ENCODE measurements around the gene PPP1R15B. TPM values are rescaled to one million over a fixed set of nuclear protein-coding genes. Genes with fewer than 3 reads are reported as not detected.
A peak's percentile ranks its signal among the peaks of the same experiment; 100 is the strongest.

PPP1R15B gene
- total and polyA plus RNA-seq, 4 donors: 13.0 to 54.0 (median 26.1) TPM

- TF ChIP-seq ZBTB33 (IDR thresholded peaks at IDR 0.05) (no peak), ATF3 (IDR thresholded peaks at IDR 0.05) (no peak)
These were observed 6.8 kb upstream of the PPP1R15B start (continued) for GRCh38 chr1:204418174-204419063.

- Histone ChIP-seq H3K9me3 (ENCODE audit: control insufficient read depth in 4 of 4, low read length in 3 of 4) (no peaks in the 10 kb centered on the region), H3K9ac (ENCODE audit: low read depth in 1 of 2, low read length in 2 of 2) (peak overlapping the region in 1 of 2 donors; percentile 67), H3K27ac (ENCODE audit: low read depth in 1 of 2, low read length in 2 of 2) (peak overlapping the region; percentile 87 to 92), H3K27me3 (ENCODE audit: control insufficient read depth in 4 of 4, insufficient read depth in 4 of 4, low read length in 3 of 4) (no peaks in the 10 kb centered on the region), H3K36me3 (ENCODE audit: control insufficient read depth in 4 of 4, insufficient read depth in 3 of 4, low read depth in 1 of 4, low read length in 3 of 4) (peaks cover 0 to 4% (median 0%) of the 10 kb centered on the region in 4 donors), H3K4me1 (ENCODE audit: control insufficient read depth in 4 of 4, insufficient read depth in 4 of 4, low read length in 3 of 4) (peaks cover 12 to 40% (median 23%) of the 10 kb centered on the region in 4 donors), H3K4me3 (ENCODE audit: low read depth in 1 of 3, low read length in 3 of 3) (peak overlapping the region in 2 of 3 donors; percentile 6 to 15)
- no peak for DNase-seq (ENCODE audit: low spot score)
- WGBS: 31% methylated on average over 10 of the region's 10 CpGs
- no peak for TF ChIP-seq CTCF (IDR thresholded peaks at IDR 0.05; ENCODE audit: low read depth, low read length, missing input control)
- TF ChIP-seq RXRA (IDR thresholded peaks at IDR 0.05): peak; percentile 77 to 87
- no peak for TF ChIP-seq GABPA (IDR thresholded peaks at IDR 0.05 in 1 of 2, conservative IDR thresholded peaks at IDR 0.05 in 1 of 2)
- peak; percentile 88 for TF ChIP-seq YY1 (IDR thresholded peaks at IDR 0.05)
- TF ChIP-seq ATF3 (IDR thresholded peaks at IDR 0.05): peak; percentile 46
- peak; percentile 70 for TF ChIP-seq SP1 (IDR thresholded peaks at IDR 0.05)
- no peak for TF ChIP-seq HNF4G (IDR thresholded peaks at IDR 0.05)
- TF ChIP-seq RAD21 (IDR thresholded peaks at IDR 0.05): peak in 1 of 2 donors; percentile 4
- TF ChIP-seq HNF4A (conservative IDR thresholded peaks at IDR 0.05): peak; percentile 71 to 82
- no peak for TF ChIP-seq TAF1 (conservative IDR thresholded peaks at IDR 0.05)
- TF ChIP-seq FOXA2 (IDR thresholded peaks at IDR 0.05): peak; percentile 23
- peak; percentile 69 for TF ChIP-seq ZBTB33 (IDR thresholded peaks at IDR 0.05)
- TF ChIP-seq EGR1 (IDR thresholded peaks at IDR 0.05; ENCODE audit: low read depth in 2 of 2): peak in 1 of 2 donors; percentile 59
- peak; percentile 85 for TF ChIP-seq REST (IDR thresholded peaks at IDR 0.05)
- TF ChIP-seq NR2F2 (IDR thresholded peaks at IDR 0.05): peak; percentile 46
- peak; percentile 89 to 96 for TF ChIP-seq JUND (IDR thresholded peaks at IDR 0.05)
- peak; percentile 76 for TF ChIP-seq FOXA1 (IDR thresholded peaks at IDR 0.05)
- peak; percentile 57 for TF ChIP-seq MAX (IDR thresholded peaks at IDR 0.05)
These were observed 5.7 kb upstream of the PPP1R15B start for GRCh38 chr1:204417074-204417997.
